Measurements from ENCODE around the gene PSMD1.

DNA sequence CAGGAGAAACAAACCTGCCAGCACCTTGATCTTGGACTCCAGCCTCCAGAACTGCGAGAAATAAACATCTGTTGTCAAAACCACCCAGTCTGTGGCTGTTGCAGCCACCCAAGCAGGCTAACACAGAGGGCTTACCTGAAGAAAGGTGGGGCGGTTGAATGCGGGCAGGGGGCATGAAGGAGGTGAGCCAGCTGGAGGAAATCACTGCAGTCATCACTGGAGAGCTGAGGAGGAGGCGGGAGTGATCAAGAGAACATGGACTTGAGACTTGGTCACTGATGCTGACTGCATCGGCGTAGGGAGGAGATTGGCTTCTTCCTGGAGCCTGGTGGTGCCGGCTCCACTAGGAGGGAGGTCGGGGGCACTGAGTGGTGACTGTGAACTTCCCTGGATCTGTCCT lies 127.2 kb downstream of the PSMD1 start:
- TF ChIP-seq CTCF (IDR thresholded peaks at IDR 0.05) (no peak), POLR2A (IDR thresholded peaks at IDR 0.05) (no peak)

Data from esophagus squamous epithelium (tissue), 4 donors.